Neuron (in vitro differentiated cells): ENCODE data around the gene INO80E.
"Not testable (repeated sequence)": the region's sequence is repeated elsewhere in the genome, so short reads cannot be mapped to it uniquely, and the experiment has no call there.

ENCODE experiments used
- H2AFZ ChIP-seq: one replicate; pipeline ENCODE4 v1.6.1; 2013; ENCODE audit warnings: low read depth, mild to moderate bottlenecking, inconsistent platforms, low read length, moderate library complexity
- H3K27me3 ChIP-seq: one replicate; pipeline ENCODE4 v1.6.1; 2013; ENCODE audit warnings: low read length; ENCODE audit not compliant: insufficient read depth
- H3K36me3 ChIP-seq: one replicate; pipeline ENCODE4 v1.6.1; 2013; ENCODE audit warnings: low read length; ENCODE audit not compliant: insufficient read depth
- H3K4me1 ChIP-seq: one replicate; pipeline ENCODE4 v1.6.1; 2013; ENCODE audit warnings: low read length; ENCODE audit not compliant: insufficient read depth
- H3K4me3 ChIP-seq: 2 replicates; pipeline ENCODE4 v1.5.1; 2013; ENCODE audit warnings: mild to moderate bottlenecking, low read length, moderate library complexity
- H3K9me3 ChIP-seq: one replicate; pipeline ENCODE4 v1.6.1; 2013; ENCODE audit warnings: low read length

INO80E gene

GRCh38 chr16:30012598-30012997 lies 16.6 kb downstream of the INO80E start:
- H3K27me3 ChIP-seq, H2AFZ ChIP-seq, H3K36me3 ChIP-seq, H3K9me3 ChIP-seq, H3K4me3 ChIP-seq: not testable (repeated sequence)
- peaks cover 10% of the 10 kb centered on the region for H3K4me1 ChIP-seq

GRCh38 chr16:30015450-30015849 lies 19.4 kb downstream of the INO80E start:
- not testable (repeated sequence) for H3K4me1 ChIP-seq, H2AFZ ChIP-seq, H3K4me3 ChIP-seq, H3K9me3 ChIP-seq, H3K27me3 ChIP-seq, H3K36me3 ChIP-seq

- Histone ChIP-seq H3K27me3 (no peaks in the 10 kb centered on the region), H3K4me3 (no peak overlapping the region), H3K9me3 (no peaks in the 10 kb centered on the region), H2AFZ (no peak overlapping the region), H3K4me1 (no peaks in the 10 kb centered on the region), H3K36me3 (no peaks in the 10 kb centered on the region)
Measured at GRCh38 chr16:30016555-30017276, 20.7 kb downstream of the INO80E start.

GRCh38 chr16:30017277-30017656 lies 21.2 kb downstream of the INO80E start:
- no peak overlapping the region for H3K4me3 ChIP-seq
- H3K36me3 ChIP-seq = no peaks in the 10 kb centered on the region
- H2AFZ ChIP-seq = no peak overlapping the region
- H3K27me3 ChIP-seq = no peaks in the 10 kb centered on the region
- no peaks in the 10 kb centered on the region for H3K4me1 ChIP-seq
- no peaks in the 10 kb centered on the region for H3K9me3 ChIP-seq

- not testable (repeated sequence) for H3K36me3 ChIP-seq, H2AFZ ChIP-seq, H3K9me3 ChIP-seq, H3K27me3 ChIP-seq, H3K4me1 ChIP-seq, H3K4me3 ChIP-seq
Measured at GRCh38 chr16:30017937-30018336, 21.9 kb downstream of the INO80E start.

GRCh38 chr16:30018731-30019158 lies 22.7 kb downstream of the INO80E start:
- Histone ChIP-seq H3K36me3 (no peaks in the 10 kb centered on the region), H3K9me3 (no peaks in the 10 kb centered on the region), H3K4me3 (no peak overlapping the region), H3K27me3 (no peaks in the 10 kb centered on the region), H2AFZ (no peak overlapping the region), H3K4me1 (no peaks in the 10 kb centered on the region)

- H3K9me3 ChIP-seq = no peaks in the 10 kb centered on the region
- no peak within 1 kb of the TSS for H2AFZ ChIP-seq
- no peak within 1 kb of the TSS for H3K4me3 ChIP-seq
Measured at GRCh38 chr16:30022887-30023286, 26.8 kb downstream of the INO80E start, which contains the start of gene C16orf92. Gene C16orf92 (plus strand): TSS chr16:30023198. CDS start chr16:30023341, 143 bp downstream.

GRCh38 chr16:30023586-30023985 lies 27.5 kb downstream of the INO80E start:
- Histone ChIP-seq H3K36me3 (no peaks in the 10 kb centered on the region), H3K4me1 (no peaks in the 10 kb centered on the region), H3K9me3 (no peaks in the 10 kb centered on the region), H2AFZ (no peak overlapping the region), H3K27me3 (peaks cover 5% of the 10 kb centered on the region), H3K4me3 (no peak overlapping the region)

More at GRCh38 chr16:30022887-30023286, 26.8 kb downstream of the INO80E start, which contains the start of gene C16orf92:
- H3K27me3 ChIP-seq = peaks cover 5% of the 10 kb centered on the region
- H3K4me1 ChIP-seq = no peaks in the 10 kb centered on the region
- no peaks in the 10 kb centered on the region for H3K36me3 ChIP-seq

GRCh38 chr16:30024451-30024850 lies 28.4 kb downstream of the INO80E start:
- Histone ChIP-seq H3K36me3 (no peaks in the 10 kb centered on the region), H3K4me3 (no peak overlapping the region), H3K27me3 (peaks cover 6% of the 10 kb centered on the region), H2AFZ (no peak overlapping the region), H3K4me1 (no peaks in the 10 kb centered on the region), H3K9me3 (no peaks in the 10 kb centered on the region)

GRCh38 chr16:30025156-30025555 lies 29.1 kb downstream of the INO80E start:
- H3K27me3 ChIP-seq = peaks cover 8% of the 10 kb centered on the region
- H3K36me3 ChIP-seq = no peaks in the 10 kb centered on the region
- H3K4me3 ChIP-seq = no peak overlapping the region
- H3K4me1 ChIP-seq = peaks cover under 1% of the 10 kb centered on the region
- H2AFZ ChIP-seq = no peak overlapping the region
- no peaks in the 10 kb centered on the region for H3K9me3 ChIP-seq

- H3K36me3 ChIP-seq = no peaks in the 10 kb centered on the region
- H3K4me3 ChIP-seq = no peak overlapping the region
- no peak overlapping the region for H2AFZ ChIP-seq
- H3K4me1 ChIP-seq = peaks cover 3% of the 10 kb centered on the region
- no peaks in the 10 kb centered on the region for H3K9me3 ChIP-seq
- peaks cover 8% of the 10 kb centered on the region for H3K27me3 ChIP-seq
Measured at GRCh38 chr16:30025574-30025973, 29.5 kb downstream of the INO80E start.

- H3K4me1 ChIP-seq = peaks cover 8% of the 10 kb centered on the region
- H3K36me3 ChIP-seq = no peaks in the 10 kb centered on the region
- no peak overlapping the region for H3K4me3 ChIP-seq
- H2AFZ ChIP-seq = no peak overlapping the region
- peaks cover 9% of the 10 kb centered on the region for H3K27me3 ChIP-seq
- H3K9me3 ChIP-seq = no peaks in the 10 kb centered on the region
Measured at GRCh38 chr16:30026449-30026848, 30.4 kb downstream of the INO80E start.

- H3K4me1 ChIP-seq = peaks cover 17% of the 10 kb centered on the region
- H3K36me3 ChIP-seq = no peaks in the 10 kb centered on the region
- H3K27me3 ChIP-seq = peaks cover 12% of the 10 kb centered on the region
- H3K9me3 ChIP-seq = no peaks in the 10 kb centered on the region
- no peak overlapping the region for H3K4me3 ChIP-seq
- no peak overlapping the region for H2AFZ ChIP-seq
Measured at GRCh38 chr16:30027588-30028437, 31.8 kb downstream of the INO80E start.
